ENCODE data around the gene RAB3GAP1.

- no peak for TF ChIP-seq REST (IDR thresholded peaks at IDR 0.05; ENCODE audit: insufficient read depth in 1 of 2, low read depth in 2 of 2, low read length in 1 of 2)
- TF ChIP-seq CTCF (IDR thresholded peaks at IDR 0.05), result no peak
- TF ChIP-seq POLR2AphosphoS5 (IDR thresholded peaks at IDR 0.05; ENCODE audit: low read depth, low read length), result no peak
- no peak for TF ChIP-seq TCF7L2 (IDR thresholded peaks at IDR 0.05; ENCODE audit: low read depth, low read length)
- TF ChIP-seq SIN3A (IDR thresholded peaks at IDR 0.05; ENCODE audit: borderline replicate concordance, insufficient read depth, low read depth, low read length), result no peak
Measured at GRCh38 chr2:135055182-135055786, 3.2 kb downstream of the RAB3GAP1 start.
